ENCODE measurements around the gene ACTN1.

ACTN1 gene

DNA sequence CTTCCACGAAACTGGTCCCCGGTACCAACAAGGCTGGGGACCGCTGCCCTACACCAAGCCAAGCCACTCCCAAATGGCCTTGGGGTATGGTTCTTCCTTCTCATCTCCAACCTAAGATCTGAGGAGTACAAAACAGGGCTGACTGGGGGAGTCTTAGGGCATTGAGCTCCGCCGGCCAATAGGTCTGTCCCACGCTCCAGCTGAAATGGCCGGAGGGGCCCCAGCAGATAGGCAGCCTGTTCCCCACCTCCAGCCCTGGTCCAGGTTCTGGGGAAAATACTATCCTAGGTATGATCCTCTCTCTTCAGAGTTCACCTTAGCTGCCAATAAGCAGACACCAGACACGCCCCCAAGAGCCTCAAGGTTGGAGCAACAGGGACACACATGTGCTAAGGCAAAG lies 90.2 kb downstream of the ACTN1 start:
- no peak for DNase-seq (ENCODE audit: low spot score)

DNA sequence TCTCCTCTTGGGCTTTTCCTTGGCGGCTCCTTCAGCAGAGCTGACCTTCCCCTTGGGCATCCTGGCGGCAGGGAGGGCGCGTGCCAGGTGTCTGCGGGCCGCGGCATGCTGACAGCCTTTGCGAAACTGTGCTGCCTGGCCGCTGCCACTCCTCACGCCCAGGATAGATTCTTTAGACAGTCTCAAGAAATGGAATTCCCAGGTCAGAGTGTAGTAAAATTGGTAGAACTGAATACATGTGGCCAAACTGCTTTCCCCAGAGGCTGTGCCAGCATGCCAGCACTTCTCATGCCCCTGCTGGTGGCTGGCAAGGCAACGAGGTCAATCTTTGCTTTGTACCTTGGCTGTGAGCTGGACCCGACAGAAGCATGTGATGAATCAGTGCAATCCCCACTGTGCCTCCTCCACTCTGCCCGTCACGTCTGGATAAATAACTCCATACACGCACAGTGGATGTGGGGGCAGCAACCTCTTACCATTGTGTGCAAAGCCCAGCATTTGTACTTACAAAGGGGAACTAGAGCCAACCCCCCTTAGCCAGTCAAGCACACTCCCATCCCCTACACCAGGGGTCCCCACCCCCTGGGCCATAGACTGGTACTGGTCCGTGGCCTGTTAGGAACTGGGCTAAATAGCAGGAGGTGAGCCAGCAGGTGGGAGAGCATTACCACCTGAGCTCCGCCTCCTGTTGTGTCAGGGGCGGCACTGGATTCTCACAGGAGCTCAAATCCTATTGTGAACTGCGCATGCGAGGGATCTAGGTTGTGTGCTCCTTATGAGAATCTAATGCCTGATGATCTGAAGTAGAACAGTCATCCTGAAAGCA lies 90.9 kb downstream of the ACTN1 start:
- no peak for DNase-seq (ENCODE audit: low spot score)

DNA sequence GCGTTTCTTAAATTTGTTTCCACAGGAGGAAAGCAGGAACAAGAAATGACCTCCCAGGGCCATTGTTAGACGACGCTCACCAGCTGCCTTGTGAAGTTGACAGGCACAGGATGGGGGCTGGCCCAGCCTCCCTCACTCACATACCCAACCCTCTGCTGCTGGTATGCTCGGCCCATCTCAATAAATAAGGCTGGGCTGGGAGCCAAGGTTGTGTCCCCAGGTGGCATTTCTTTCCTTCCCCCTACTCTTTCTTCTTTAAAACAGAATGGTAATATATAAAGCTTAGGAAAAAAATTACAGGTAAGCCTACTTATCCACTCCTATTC lies 93.0 kb downstream of the ACTN1 start:
- DNase-seq (ENCODE audit: low spot score) = no peak

DNA sequence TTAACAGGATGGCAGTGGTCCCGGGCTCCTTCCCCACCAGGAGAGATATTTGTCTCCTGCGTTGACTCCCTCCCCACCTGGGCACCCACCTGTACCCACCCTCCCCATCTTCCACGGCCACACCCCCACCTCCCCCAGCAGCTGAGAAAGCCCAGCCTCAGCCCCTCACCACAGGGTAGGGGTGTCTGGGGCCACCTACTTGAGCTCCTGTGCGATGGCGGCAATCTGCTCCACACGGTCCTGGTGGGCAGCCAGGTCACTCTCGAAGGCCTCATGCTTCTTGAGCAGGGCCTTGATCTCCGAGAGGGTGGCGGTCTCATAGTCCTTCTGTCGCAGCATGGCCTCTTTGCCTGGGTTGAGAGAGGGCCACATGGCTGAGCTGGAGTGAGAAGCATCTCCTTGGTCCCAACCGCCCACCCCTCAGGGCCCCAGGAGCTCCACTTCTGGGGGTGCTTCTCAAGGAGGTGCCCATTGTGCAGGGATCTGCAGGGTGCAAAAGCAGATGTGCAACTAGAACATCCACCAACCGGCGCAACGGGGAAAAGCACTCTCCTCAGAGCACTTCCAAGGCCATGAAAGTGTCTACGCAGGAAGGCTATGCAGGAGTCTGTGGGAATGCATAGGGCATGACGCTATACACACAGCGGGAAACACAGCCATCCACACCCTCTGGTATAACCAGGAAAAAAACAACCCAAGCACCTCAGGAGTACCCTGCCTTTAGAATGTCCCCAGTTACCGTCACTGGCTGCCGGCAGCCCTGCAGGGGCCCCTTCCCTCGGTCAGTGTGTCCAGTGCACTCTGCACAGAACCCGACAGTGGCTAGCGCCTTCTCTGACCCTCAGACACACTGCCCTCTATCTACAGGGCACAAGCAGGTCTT lies 93.6 kb downstream of the ACTN1 start:
- no peak for DNase-seq (ENCODE audit: low spot score)

DNA sequence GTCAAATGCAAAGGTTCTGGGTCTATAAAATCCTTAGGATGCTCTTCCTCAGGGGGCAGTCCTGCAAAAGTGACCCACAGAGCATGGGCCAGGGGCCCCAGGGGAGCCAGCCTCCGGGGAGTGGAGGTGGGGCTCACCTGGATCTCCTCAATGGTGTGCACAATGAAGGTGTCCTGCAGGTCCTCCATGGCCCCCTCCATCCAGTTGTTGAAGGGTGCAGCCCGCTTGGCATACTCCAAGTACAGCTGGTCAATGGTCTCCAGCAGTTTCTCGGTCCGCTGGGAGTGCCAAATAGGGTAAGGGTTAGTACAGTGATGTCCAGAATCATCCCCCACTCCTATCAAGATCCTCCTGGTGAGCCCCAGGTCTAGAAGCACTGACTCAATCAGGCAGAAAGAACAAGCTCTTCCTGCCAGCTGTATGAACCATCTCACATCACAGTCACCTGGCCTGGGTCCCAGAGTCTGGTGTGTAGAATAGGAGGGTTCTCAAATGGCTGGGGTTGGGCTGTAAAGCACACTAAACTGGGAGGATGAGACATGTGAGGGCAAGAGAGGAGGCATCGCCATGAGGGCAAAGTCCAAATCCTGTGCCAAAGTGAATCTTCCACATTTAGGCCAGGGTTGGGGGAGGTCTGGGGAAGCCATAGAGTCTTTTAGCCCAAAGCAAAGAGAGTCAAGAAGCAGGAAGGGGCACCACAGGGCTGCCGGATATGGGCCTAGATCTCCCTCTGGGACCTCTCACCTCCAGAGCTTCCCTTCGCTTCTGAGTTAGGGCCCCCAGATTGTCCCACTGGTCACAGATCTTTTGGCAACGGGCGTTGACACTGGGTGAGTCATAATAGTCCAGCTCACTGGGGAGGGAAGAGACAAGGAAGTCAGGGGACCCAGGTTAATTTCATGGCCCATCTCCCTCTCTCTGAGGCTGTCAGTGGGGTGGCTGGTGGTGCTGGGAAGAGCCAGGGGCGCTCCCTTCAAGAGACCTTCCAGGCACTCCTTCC lies 94.8 kb downstream of the ACTN1 start:
- DNase-seq (ENCODE audit: low spot score) = peak; percentile 84

DNA sequence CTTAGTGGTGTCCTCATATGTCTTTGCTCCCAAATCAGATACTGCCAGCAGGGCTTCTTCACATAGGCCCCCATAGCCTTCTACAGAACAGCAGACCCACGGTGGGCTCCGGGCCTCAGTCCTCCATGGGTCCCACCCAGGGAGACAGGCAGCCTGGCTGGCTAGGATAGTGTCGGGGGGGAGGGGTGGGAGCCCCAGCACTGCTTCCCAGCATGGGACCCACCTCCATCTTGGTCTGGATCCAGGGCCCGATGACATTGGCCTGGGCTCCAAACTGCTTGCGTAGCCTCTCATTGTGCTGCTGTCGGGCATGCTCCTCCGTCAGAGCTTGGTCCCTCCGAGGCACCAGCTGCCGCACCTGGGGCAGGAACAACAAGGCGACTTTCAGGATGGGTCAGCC lies 96.9 kb downstream of the ACTN1 start:
- no peak for DNase-seq (ENCODE audit: low spot score)

DNA sequence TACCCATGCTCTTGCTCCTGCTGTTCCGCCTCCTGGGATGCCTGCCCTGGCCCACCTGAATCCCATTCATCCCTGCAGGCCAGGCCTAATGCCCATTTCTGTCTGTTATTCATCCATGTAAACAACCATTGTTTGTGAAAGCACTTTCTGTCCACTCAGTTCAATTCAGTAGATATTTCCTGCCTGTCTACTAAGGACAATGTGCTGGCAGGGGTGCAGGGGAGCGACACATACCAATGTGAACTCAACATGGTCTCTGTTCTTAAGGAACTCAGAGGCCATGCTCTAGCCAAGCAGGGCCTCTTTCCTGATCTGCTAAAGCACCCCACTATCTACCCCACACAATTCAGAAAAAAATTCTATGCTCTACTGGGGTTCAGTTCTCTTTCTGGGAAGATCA lies 97.7 kb downstream of the ACTN1 start:
- DNase-seq (ENCODE audit: low spot score) = no peak

DNA sequence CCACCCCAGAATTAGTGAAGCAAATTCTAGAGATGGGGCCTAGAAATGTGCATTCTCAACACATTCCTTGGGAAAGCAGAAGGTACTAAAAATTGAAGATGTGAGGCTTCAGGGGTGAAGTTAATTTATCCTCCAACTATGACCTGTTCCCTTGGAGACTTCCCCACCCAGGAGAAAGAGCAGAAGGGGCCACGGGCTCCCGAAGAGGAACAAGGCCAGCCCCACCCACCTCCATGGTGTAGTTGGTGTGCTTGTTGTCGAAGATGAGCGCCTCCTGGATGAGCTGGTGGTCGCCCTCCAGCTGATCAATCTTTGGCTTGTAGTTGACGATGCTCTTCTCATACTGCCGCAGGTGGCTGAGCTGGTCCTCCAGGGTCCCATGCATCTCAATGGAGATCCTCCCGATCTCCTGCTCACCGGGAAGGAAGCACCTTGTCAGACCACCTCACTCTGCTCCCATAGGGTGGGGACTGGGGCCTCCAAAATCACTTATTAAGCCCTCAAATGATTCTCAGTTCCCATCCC lies 98.5 kb downstream of the ACTN1 start:
- DNase-seq (ENCODE audit: low spot score) = no peak

DNA sequence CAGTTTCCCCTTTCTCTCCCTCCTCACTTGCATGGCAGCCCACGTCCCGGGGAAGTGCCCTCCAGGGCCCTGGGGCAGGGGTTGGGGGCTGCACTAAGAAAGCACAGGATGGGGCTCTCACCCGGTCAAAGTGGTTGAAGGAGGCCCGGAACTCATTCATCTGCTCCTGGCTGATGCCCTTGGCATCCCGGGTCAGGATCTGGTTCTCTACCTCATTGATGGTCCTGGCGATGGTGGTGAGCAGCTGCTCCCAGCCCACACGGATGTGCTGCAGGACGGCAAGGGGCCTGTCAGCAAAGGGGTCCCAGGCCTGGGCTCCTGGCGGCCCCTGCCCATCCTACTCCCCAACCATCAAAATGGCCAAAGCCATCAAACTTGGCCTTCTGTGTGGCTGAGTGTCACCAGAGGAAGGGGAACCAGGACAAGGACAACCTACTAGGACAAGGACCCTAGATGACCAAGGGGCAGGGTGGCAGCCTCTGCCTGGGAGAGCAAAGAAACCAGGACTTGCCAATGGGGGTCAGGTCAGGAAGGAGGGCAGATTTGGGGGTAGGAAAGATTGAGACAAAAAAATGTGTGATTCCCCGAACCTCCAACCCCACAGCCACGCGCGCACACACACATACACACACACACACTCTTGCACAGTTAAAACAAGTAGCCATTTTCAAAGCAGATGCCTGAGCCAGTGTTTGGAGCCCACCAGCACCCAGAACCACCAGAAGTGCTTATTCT lies 99.1 kb downstream of the ACTN1 start:
- no peak for DNase-seq (ENCODE audit: low spot score)

DNA sequence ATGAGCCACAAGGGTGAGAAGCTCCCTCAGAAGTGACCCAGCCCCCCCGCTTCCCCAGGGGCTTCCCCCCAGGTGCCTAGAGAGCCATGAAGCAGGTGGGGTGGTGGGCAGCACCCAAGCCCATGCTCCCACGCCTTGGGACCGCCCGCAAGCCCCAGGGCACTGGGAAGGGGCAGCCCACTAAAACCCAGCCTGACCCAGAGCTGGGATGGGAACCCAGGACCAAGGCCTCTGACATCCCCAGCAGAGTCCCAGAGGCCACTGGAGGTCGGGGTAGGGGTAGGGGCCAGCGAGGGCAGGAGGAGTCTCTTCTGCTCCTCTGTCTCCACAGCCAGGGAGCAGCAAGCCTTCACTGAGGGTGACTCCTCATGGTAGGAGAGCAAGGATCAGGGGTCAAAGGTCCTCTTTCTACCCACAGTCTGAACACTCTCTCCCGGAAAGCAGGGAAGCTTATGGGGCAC lies 99.8 kb downstream of the ACTN1 start:
- DNase-seq (ENCODE audit: low spot score) = no peak

DNA sequence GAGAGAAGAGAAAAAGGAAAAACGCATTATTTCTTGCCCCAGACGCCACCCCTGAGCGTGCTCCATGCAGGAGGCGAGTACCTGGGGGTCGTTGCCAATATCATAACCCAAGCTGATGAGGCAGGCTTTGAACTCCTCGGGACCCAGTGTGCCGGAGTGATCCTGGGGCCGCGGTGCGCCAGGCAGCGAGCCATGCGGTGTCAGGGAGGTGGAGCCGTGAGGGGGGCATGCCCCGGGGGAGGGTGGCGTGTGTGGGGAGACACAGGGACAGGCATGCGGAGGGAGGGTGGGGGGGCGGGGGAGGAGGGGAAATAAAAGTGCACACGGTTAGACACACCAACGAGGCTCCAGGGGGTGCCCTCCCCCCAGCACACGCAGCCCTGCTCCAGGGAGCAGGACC lies 100.2 kb downstream of the ACTN1 start:
- DNase-seq (ENCODE audit: low spot score) = no peak

DNA sequence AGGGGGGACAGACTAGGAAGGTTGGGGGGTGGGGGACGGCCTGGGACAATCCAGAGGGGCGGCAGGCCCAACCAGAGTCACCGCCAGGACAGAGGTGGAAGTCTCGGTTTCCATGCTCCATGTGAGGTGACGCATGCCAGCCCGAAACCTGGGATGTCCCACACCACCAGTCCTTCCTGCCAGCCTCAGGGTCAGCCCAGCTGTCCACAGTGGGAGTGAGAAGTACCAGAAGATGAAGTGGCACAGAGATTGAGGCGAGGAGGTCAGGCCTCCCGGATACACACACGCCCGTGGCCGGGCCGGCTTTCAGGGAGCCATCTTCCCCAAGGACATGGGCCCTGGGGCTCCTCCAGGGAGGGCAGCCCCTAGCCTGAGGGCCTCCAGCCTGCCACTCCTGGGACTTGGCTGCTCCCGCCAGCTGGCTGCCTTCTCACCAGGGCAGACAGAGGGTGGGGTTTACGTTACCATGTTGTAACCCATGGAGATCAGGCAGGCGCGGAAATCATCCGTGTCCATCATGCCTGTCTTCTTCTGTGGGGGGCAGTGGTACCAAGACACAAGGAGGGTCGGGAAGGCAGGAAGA lies 101.0 kb downstream of the ACTN1 start:
- DNase-seq (ENCODE audit: low spot score) = no peak

DNA sequence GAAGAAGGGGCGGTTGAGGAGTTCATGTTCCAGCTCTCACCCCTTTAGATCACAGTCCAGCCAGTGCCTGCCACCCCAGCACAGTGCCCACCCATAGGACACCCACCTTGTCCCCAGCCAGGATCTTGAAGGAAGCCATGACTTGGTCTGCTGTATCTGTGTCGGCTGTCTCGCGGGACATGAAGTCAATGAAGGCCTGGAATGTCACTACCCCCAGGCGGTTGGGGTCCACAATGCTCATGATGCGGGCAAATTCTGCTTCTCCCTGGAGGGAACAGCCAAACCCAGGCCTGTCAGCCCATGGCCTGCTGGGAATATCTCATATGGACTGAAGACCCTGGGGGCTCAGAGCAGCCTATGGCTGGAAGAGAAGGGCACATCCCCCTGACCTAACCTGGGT lies 102.1 kb downstream of the ACTN1 start:
- DNase-seq (ENCODE audit: low spot score) = no peak

DNA sequence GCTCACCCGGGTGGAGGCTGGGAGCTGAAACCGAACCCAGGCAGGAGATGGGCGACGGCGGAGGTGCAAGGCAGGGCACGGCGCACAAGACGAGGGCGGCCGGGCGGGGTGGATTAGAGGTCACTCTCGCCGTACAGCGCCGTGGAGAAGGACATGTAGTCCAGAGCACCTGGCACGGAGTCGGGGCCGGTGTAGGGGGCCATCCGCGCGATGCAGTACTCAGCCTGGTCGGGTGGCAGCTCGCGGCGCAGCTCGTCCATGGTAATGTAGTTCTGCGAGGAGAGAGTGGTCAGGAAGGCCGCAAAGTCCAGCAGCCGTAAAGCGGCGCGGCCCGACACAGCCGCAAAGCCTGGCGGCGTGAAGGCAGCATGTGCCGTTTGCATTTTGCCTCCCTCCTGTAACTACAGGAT lies 104.4 kb downstream of the ACTN1 start:
- DNase-seq (ENCODE audit: low spot score) = no peak

DNA sequence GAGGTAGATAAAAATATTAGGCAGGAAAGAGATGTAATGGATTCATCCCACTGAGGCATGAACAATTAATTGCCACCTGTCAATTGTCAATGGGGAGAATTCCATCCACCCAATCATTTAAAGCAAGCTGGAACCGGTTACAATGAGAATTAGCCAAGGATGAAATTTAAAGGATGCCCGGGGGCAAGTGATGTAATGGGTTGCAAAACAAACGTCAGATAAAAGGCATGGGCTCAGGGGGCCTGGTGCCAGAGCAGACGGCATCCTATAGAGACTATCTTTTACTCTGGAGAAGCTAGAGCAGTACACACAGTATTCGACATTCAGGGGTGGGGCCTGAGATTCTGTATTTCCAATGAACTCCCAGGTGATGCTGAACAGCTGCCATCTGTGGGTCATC lies 105.7 kb downstream of the ACTN1 start:
- no peak for DNase-seq (ENCODE audit: low spot score)

DNA sequence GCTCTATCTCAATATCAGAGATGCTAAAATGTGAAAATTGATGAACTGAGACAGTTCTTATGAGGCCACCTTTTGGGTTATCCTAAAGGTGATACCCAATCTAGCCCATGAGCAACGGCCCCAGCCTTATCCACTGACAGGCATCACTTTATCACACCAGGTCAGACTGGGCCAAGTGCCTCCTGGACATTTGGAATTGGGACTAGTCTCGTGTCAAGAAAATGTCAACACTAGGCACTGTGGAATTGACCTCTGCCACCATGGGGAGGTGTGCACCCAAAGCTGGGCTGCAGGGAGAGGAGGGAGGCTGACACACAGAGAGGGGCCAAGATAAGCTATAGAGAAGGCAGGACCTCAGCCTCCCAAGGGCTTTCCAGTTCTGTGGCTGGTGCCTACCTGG lies 107.7 kb downstream of the ACTN1 start:
- DNase-seq (ENCODE audit: low spot score) = no peak

DNA sequence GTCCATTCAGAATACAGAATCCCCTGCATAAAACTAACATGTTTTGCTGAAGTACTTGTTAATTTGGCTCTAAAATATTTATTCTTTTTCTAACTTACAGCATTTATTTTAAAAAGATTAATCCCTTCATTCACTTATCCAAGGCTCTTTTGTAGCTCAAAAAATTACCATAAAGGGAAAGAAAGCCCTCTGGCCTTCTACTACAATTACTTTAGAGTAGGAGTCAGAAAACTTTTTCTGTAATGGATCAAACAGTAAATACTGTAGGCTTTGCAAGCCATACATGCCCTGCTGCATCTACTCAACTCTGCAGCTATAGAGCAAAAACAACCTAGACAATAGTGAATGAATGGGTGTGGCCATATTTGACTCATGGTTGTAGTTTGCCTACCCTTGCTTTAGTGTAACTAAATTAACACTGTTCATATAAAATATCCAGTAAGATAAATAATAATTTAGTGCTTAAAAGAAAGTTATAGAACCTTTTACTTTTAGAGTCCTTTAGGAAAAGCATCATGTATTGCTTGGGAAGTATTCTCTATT lies 112.0 kb downstream of the ACTN1 start:
- DNase-seq (ENCODE audit: low spot score) = no peak

DNA sequence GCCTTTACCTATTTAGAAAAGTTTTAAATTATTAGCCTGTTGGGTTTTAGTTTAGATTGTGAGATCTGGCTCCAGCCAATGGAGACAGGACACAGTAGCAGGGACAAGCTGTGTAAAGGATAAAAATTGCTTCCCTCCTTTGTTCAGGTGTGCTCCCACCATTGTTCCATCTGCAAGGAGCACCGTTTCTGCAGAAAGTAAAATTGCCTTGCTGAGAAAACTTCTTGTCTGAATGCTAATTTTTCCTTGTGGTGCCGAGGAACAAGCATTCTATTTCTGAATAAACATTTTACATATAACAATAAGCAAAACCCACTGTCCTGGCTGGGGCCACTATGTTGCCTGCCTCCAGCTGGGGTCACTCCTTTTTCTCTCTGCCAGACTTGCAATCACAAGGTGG lies 113.6 kb downstream of the ACTN1 start:
- DNase-seq (ENCODE audit: low spot score) = no peak

DNA sequence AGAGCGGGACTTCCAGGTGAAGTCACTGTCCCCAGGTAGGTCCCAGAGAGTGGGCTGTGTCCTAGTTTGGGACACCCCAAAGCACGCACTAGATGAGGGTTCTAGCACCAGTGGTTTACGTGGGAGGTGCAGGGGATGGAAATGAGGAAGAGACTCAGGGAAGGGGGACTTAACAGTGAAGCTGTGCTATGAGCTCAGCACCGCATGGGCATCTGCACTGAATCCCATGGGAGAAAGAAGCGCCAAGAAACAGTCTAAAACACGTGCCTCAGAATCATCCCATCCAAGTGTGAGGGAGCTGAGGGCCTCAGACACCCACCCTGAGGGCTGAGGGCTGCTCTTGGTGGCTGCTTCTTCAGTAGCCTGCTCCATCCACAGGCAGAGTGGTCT lies 114.7 kb downstream of the ACTN1 start:
- no peak for DNase-seq (ENCODE audit: low spot score)

DNA sequence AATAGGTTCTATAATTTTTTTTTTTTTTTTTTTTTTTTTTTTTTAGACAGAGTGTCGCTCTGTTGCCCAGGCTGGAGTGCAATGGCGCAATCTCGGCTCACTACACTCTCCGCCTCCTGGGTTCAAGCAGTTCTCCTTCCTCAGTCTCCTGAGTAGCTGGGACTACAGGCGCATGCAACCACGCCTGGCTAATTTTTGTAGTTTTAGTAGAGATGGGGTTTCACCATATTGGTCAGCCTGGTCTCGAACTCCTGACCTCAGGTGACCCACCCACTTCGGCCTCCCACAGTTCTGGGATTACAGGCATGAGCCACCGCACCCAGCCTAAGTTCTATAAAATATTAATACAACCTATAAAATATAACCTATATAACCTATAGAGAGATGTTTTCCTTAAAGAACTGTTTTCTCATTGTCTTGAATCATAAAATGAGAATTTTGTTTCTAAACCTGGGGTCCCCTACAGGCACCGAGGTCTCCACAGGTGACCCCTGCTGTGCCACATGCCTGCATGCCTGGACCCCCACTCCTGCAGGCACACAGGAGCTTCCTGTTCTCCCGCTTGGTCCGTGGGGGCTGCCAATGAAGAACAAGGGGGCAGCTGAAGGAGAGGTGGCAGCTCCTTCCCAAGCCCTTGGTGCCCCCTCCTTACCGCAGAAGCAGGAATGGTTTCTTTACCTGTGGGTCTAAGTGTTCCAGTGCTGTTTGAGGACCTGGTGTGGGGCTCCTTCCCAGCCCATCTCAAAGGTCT lies 115.3 kb downstream of the ACTN1 start:
- DNase-seq (ENCODE audit: low spot score) = no peak

Measured in GM03348 (cell line).